HL-60/S4 (cell line): ENCODE results near the gene ZMIZ1.

Experiments
- in situ Hi-C: fragments of 300-500 bp; cut with MboI; formaldehyde crosslinking; loops from 2 replicates; pipeline ENCODE4 v1.14.3; 2022; ENCODE audit warnings: low sequenced_read_pairs

ZMIZ1 gene

DNA sequence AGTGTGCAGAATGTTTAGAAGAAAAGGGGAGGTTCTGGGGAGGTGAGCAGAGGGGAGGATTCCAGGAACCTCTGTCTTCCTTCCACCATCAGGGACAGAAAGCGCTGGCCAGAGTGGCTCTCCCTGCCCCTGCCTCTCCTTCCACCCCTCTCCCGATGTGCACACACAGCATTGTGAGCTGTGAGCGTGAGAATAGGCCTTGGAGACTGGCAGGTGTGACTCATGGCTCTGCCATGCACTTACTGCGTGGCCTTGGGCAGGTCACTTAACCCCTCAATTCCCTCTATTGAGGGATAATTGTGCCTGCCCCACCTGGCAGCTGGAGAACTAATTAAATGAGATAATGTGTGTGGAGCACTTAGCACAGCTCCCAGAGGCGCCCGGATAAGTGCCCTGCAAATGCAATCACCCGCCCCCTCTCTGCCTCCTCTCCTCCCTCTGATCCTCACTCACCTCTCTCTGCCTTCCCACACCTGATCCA lies 115.4 kb downstream of the ZMIZ1 start:
- in situ Hi-C loops = loop anchor here (25.0 kb wide), 1 partner anchor 972 kb away; no protein-coding TSS in a partner anchor

DNA sequence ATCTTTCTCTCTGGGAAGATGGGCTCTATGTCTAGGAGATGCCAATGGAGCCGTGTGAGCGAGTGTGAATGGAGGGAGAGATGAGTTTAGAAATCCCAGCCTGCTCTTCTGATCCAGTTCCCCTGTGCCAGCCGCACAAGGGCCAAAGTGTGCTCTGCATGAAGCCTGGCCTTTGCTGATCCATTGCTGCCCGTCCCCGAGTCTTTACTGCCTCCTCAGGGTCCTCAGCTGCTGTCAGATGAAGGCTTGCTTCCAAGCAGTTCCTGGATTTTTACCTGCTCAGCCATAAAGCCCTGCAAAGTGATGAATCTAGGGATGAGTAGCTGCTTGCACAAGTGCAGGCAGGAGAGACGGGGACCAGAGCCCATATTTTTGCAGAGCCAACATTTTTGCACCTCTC lies 115.9 kb downstream of the ZMIZ1 start:
- in situ Hi-C loops = loop anchor here (25.0 kb wide), 1 partner anchor 972 kb away; no protein-coding TSS in a partner anchor

DNA sequence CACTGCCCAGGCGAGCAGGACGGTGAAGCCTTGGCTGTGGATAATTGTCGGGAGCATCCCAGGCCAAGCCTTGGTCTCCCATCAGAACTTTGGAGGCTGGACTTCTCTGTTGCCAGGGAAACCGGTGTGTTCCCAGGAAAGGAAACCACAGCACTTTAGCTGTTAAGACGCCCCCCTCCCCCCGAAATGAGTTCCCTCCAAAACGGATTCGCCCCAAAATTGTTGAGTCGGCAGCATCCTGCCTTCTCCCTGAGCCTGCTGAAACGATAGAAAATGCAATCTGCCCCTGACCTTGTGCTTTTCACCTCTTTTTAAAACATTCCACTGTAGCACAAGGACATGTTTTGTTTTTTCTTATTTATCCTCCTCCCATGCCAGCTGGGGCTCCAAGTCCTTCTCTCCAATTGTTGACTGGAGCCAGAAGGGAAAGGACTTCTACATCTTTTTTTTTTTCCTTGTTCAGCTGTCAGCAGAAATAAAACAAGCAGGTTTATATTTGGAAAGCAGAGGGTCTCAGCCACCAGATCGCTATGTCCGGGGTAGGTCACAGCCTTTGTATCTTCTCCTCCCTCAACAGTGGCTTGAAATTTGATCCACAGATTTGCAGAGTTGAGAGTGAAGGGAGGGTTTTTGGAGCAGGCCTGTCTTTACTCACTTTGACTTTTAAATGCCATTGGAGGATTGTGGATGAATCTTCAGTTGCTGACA lies 116.5 kb downstream of the ZMIZ1 start:
- in situ Hi-C loops = loop anchor here (25.0 kb wide), 1 partner anchor 973 kb away; no protein-coding TSS in a partner anchor

DNA sequence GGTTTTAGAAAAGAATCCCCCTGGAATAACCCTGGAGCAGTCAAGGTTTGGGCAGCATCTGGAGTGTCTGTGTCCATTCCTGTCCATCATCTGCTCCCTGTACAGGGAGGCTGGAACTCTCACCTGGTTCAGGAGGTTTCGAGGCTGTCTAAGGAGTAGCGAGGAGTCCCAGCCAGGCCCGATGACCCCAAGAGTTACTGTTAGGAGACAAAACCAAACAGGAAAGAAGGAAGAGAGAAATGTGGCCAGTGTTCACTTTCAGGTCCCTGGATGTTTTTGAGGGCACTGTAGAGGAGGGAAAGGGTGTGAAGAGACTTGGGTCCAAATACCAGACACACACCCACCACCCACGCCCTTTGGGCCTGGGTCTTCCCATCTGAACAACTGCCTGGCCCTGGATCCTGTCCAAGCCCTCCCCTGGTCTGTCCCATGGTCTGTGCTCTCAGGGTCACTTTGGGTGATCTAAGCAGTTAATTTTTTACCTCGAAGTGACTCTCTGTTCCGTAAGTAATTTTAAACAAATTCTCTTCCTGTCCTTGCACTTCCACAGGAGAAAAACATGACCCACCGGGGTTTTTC lies 117.1 kb downstream of the ZMIZ1 start:
- in situ Hi-C loops = loop anchor here (25.0 kb wide), 1 partner anchor 974 kb away; no protein-coding TSS in a partner anchor

DNA sequence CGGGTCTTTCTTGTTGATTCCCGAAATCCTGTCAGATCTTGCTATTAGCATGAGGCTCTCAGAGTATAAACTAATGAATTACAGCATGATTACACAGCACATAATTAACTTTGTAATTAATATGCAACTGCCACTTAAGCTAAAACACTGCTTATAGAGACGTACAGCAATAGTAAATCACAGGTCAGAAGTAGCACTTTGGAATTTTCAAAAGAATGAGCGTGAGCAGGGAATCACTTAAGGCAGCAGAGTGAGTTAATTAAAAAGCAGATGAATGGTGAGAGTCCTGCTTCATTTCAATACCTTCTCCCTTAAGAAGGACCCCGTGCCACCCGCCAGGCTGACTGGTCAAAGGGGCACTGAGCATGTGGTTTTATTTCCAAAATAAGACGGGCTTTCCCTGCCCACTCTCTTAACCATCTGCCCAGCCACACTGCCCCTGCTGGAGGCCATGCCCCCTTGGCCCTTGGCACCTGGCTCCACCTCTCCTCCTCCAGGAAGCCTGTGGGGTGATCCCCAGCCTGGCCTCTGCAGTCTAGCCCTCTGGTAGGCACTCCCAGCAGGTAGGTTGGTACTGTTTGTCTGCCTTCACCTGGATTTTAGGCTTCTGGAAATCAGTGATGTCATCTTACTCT lies 117.8 kb downstream of the ZMIZ1 start:
- in situ Hi-C loops = loop anchor here (25.0 kb wide), 1 partner anchor 974 kb away; no protein-coding TSS in a partner anchor

DNA sequence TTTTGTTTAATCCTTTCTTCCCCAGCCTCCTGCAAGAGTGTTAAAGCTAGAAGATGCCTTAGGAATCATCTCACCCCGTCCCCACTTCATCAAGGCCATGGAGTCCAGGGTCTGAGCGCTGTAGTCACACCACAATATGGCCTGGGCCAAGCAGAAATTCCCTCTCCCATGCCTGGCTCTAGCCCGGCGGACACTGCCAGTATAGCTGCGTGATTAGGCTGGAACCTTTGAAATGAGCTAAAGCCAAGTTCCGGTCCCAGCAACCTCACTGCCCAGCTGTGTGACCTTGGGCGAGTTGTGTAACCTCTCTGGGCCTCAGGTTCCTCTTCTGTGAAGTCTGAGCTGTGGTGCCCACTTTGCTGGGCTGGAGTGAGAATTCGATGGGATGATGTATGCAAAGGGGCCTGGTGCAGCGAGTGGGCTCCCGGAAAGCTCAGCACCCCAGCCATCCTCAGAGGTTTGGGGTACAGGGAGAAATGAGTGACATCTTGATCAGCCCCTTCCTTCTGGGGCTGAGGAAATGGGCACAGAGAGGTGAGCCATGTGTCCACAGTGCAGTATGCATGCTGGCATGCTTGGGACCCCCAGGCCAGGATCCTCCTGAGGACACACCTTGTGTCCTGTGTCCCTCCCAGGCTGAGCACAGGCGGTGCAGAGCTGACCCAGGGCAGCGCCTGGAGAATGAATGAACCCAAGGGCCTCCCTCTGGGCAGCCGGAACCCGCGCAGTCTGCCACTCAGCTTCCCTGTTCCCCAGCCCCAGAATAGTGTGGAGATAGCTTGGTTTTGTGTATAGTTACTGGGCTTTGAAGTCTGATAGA lies 118.6 kb downstream of the ZMIZ1 start:
- in situ Hi-C loops = loop anchor here (25.0 kb wide), 1 partner anchor 975 kb away; no protein-coding TSS in a partner anchor

DNA sequence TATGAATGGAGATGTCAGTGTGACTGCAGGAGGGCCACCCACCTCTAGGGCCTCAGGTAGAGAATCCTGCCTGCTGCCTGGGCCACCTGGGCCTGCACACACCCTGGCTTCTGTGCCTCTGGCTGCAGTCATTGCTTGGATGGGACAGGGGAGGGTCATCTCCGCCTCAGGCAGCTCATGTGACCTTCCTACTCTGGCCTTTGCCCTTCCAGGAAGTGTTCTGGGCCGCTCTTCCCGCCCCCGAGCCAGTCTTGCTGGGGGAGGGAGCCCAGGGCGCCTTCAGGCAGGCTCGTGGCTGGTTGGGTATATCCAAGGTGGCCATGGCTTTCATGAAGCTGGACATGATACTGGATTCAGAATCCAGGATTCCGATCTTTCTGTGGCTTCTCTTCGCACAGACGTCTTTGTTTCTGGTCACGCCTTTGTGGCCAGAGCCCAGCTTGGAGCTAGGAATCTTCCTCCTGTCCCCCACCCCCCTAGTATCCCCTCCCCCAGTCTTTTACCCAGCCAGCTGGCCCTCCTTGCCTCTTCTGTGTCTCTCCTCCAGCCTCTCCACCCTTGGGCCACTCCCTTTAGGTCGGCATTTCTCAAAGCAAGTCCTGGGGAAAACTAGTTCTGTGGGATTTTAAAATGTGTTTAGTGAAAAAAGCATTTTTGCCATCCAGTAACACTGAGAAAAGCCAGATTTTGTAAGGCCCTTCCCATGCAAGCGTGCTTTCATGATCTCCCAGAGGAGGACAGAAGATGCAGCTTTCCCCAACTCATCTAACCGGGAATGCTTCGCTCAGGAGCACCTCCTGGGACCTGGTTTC lies 119.6 kb downstream of the ZMIZ1 start:
- in situ Hi-C loops = loop anchor here (25.0 kb wide), 1 partner anchor 976 kb away; no protein-coding TSS in a partner anchor

DNA sequence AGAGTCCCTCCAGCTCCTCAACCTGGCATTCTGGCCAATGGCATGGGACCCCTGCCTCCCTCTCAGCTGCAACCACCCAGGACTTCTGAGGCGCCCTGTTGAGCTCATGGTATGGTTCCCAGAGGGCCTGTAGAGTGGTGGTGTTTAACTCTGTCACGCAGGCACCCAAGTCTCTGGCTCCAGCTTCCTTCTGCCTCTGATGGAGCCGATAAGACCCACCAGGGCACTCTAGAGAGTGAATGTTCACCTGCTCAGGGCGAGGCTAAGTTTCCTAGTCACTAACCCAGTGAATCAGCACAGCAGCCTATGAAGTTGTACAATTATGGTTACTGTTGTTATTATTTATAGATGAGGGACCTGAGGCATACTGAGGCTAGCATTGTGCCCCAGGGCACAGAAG lies 120.4 kb downstream of the ZMIZ1 start:
- in situ Hi-C loops = loop anchor here (25.0 kb wide), 1 partner anchor 977 kb away; no protein-coding TSS in a partner anchor

DNA sequence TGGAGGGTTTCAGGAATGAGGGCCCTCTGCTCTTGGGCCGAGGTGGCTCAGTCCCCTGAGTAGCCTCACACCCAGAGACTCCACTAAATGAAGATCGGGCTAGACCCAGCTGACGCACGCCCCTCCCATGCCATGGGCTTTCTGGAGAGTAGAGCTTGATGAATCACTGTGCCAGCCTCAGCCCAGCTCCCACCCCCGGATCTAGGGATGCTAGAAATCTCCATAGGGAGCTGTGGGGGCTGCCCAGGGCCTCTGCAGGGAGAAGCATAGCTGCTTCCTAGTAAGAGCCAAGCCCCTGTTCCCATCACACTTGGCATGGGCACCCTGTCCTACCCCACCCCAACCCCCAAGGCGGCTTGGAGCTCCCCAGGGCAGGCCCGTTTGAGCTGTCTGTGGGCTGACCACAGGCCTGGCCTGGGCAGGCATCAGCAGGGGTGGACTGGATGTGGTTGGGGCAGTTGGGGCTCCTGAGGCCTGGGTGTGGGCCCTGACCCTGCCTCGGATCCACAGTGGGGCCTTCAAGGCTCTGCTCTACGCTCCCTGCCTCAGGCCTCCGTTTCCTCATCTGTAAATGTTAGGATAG lies 121.2 kb downstream of the ZMIZ1 start:
- in situ Hi-C loops = loop anchor here (10.0 to 25.0 kb wide), 2 partner anchors 978 to 1145 kb away; no protein-coding TSS in a partner anchor

DNA sequence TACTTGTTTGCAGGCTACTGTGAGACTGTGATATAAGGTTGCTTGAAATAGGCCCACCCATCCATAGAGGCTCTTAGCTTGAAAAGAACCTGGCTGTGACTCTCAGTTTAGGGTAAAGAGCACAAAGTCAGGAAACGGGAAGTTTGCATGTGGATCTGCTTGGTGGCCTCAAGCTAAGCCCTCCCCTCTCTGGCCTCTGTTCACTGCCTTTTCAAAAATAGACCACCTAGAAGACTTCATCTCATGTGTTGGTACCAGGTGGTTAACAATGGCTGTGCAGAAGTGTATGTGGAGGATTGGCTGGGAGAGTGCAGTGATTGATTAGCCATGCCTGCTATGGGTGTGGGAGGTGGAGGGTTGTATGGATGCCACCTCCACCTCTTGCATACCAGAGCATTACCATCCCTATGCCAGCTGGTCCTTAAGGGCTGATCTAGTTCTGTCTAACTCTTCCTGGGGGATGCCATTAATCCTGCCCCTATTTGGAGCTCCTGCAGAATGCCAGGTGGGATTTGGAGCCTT lies 122.0 kb downstream of the ZMIZ1 start:
- in situ Hi-C loops = loop anchor here (10.0 to 25.0 kb wide), 2 partner anchors 978 to 1146 kb away; no protein-coding TSS in a partner anchor

DNA sequence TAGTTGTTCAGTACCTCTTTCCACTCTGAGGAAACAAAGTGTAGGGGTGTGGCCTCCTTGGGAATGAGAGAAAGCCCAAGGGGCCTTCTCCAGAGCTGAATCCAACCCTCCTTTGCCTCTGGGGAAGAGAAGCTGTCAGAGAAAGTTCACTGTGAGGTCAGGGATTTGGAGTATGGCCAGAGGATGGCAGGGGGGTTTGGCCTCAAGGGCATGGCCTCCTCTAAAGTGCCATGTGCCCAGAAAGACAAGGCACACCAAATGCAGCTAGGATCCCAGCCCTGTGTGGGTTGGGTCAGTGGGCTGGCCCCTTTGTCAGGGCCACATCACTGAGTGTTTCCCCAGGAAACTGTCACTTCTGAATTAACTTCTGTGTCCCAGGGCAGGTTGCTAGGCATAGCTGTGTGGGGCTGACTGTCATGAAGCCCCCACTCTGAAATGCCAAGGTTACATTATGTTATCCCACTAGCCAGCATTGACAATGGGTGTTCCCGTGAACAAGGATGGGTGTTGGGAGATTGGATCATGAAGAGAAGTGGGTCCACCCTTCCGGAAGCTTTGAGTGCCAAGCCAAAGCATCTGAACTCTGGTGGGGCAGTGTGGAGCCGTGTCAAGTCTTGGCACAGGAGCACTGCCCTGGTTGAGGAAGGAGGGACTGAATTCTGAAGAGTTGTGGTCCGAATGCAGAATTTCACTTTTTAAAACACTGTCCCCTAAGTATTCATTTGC lies 123.3 kb downstream of the ZMIZ1 start:
- in situ Hi-C loops = loop anchor here (10.0 to 25.0 kb wide), 2 partner anchors 980 to 1147 kb away; no protein-coding TSS in a partner anchor

DNA sequence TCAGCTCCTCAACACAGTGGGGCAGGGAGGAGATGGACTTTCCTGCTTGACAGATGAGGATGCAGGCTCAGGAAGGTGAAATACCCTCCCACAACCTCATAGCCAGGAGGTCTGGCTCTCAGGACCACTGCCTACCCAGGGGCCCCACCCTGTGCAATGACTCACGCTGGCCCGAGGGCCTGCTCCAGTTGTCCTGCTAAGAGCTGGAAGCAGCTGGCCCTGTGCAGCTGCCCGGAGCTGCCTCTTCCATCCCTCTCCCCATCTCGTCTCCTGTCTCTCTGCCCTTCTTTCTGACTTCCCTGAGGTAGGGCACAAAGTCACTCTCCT lies 123.9 kb downstream of the ZMIZ1 start:
- in situ Hi-C loops = loop anchor here (10.0 to 25.0 kb wide), 2 partner anchors 980 to 1148 kb away; no protein-coding TSS in a partner anchor

DNA sequence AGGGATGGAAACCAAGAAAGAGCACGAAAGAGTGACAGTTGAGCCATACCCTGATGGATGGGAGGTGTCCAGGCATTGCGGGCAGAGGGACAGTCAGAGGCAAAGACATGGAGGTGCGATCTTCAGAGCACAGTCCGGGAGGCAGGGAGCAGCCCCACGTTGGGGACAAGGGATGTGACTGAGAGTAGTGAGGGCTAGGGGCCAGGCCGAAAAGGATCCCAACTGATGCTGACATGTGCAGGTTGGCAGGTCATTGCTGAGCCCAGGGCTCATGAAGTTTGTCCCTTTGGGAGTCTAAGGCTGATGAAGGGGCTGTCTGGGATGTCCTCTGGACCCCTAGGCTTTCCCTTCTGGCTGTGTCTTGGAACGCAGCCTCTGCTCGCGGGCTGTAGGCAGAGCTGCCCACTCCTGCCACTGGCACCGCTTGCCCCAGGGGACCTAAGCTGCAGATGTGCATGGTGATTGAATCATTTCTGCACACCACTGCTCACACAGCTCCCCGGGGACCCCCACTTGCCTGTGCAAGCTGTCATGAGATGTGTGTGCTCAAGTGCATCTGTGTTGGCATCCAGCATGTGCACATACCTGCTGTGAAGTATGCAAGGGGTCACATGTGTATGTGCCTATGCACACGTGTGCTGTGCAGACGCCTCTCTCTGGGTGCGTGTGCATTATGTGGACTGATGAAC lies 125.1 kb downstream of the ZMIZ1 start:
- in situ Hi-C loops = loop anchor here (10.0 to 25.0 kb wide), 2 partner anchors 982 to 1149 kb away; no protein-coding TSS in a partner anchor

DNA sequence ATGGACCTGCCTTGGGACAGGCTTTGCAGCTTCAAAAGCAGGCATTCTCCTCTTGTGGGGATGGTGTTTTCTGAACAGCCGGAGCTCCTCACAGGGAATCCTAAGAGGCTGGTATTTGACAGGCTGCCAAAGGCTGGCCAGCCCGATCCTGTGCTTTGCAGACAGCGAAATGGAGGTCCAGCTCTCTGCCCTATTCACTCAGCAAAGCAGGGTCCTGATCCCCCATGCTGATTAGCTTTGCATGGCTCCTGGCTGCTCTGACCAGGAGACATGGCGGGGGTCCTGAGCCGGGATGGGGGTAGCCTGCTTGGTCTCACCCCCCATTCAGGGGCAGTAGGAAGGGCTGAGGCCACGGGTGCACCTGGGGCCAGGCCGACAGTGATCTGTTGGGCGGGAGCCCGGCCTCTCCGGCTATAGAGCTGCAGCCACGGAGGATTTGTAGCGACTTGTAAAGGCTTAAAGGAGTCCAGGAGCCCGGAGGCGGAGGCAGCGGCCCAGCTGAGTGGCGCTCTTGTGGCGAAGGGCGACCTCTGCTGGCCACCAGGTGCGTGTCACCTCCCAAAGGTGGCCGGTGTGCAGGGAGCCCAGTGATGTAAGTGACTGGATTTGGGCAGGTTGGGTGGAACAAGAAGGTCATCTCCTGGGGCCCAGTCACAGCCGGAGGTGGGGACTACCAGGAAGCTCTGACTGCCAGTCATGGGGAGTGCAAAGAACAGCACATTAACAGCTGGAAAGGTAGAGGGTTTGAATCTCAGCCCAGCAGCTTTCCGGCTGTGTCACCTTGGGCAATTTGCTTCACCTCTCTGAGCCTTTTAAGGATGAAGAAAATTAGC lies 126.5 kb downstream of the ZMIZ1 start:
- in situ Hi-C loops = loop anchor here (10.0 to 25.0 kb wide), 2 partner anchors 983 to 1151 kb away; no protein-coding TSS in a partner anchor

DNA sequence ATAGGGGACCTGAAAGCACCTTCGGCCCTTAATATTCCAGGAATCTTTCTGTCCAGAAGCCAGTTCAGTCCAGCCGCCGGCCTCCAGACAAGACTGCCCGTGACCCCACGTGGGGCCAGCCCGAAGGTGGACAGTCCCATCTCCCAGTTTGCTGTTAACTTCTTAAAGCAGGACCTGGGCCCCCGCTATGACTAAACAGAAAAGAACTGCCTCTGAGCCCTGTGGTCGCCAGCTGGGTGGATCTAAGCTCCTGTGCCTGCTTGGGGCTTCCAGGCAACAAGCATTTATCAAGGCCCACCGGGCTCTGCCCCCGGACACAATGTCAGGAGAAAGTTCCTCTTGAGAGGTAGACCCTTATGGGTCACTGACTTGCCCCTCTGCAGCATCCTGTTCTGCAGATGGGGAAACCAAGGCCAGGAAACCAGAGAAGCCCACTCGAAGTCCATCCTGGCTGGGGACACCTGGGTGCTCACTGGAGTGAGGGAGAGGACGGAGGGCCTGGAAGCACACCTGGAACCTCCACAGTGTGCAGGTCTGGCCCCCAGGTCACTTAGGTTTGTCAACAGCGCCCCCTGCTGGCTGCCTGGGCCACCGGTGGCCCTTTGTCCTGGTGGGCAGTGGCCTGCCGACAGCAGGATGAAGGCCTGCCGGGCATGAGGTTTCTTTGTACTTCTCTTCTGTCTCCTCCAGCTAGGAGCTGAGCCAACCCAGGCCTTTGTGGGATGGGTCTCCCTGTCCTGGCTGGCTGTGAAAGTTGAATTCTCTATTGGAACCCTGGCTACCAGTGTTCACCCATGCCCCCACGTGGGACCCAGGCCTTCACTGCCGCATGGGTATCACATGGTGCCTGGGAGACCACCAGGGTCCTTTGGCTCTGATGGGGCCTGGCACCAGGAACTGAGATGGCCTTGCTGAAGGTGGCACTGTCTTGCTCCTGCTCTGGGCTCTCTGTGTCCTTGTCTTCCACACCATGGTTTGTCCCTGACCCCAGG lies 128.0 kb downstream of the ZMIZ1 start:
- in situ Hi-C loops = loop anchor here (10.0 to 25.0 kb wide), 2 partner anchors 984 to 1152 kb away; no protein-coding TSS in a partner anchor
